HEK293T (cell line): Measurements from ENCODE around the gene ZNF341.

Source experiments
- FOXM1 ChIP-seq: fragments of 450-650 bp; IDR thresholded peaks from 2 replicates; pipeline ENCODE4 v1.6.1; 2017; ENCODE audit warnings: mild to moderate bottlenecking, borderline replicate concordance
- SP1 ChIP-seq: fragments of 450-650 bp; IDR thresholded peaks from 2 replicates; pipeline ENCODE4 v1.6.1; 2017

- TF ChIP-seq SP1 (no peak), FOXM1 (no peak)
Measured at GRCh38 chr20:33781133-33781532, 49.3 kb downstream of the ZNF341 start.
